Measurements from ENCODE around the gene ZNF823. TPM values are rescaled to one million over a fixed set of nuclear protein-coding genes. Genes with fewer than 3 reads are reported as not detected.

Gene ZNF823
- total and polyA plus RNA-seq, 2 of the 13 experiments (the other 11 are each of a cell fraction or from before 2014, with no cell fraction given), result 5.7 to 11.7 TPM

DNA sequence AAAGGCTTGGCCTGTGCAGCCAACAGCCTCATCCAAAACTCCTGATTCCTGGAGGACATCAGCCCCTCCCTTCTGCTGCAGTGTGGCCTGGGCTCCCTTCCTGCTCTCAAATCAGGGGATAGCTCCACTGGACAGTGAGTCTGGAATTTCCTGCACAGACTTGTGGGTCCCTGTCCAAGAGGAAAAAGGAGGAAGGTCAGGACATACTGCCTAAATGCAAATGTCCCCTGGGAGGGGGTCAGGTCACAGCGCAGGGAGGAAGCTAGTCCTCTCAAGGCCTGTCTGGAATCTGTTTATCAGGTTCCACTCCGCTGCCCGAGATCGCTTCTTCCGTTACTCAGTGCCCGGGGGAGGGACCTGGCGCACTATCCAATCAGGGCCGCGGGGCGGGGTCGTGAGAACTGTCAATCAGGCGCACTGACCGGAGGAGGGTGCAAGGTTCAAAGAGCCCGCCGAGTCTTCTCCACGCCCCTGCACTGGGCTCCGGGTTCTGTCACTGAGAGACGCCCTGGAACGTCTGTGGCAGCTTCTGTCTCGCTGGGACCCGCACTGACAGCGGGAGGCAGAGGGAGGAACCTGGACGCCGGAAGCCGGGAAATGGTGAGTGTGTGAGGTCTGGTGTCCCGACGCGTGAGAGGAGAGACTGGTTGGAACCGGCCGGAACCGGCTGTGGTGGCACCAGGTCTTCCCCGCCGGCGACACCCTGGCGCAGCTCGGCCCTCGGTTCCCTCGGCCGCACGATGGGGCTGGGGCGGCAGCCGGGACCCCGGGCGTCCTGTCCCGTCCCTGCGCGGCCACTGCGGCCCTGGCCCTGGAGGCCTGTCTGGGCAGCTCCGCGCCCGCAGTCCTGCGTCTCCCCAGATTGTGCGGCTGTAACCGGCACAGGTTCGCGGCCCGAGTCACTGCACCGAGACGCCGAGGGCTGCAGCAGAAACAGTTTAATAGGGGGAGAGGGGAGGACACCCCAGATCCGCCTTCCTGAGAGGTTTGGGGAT, 28.1 kb upstream of the ZNF823 start, which contains the start of gene ZNF441 (continued):
- TF ChIP-seq, protein P1, sequence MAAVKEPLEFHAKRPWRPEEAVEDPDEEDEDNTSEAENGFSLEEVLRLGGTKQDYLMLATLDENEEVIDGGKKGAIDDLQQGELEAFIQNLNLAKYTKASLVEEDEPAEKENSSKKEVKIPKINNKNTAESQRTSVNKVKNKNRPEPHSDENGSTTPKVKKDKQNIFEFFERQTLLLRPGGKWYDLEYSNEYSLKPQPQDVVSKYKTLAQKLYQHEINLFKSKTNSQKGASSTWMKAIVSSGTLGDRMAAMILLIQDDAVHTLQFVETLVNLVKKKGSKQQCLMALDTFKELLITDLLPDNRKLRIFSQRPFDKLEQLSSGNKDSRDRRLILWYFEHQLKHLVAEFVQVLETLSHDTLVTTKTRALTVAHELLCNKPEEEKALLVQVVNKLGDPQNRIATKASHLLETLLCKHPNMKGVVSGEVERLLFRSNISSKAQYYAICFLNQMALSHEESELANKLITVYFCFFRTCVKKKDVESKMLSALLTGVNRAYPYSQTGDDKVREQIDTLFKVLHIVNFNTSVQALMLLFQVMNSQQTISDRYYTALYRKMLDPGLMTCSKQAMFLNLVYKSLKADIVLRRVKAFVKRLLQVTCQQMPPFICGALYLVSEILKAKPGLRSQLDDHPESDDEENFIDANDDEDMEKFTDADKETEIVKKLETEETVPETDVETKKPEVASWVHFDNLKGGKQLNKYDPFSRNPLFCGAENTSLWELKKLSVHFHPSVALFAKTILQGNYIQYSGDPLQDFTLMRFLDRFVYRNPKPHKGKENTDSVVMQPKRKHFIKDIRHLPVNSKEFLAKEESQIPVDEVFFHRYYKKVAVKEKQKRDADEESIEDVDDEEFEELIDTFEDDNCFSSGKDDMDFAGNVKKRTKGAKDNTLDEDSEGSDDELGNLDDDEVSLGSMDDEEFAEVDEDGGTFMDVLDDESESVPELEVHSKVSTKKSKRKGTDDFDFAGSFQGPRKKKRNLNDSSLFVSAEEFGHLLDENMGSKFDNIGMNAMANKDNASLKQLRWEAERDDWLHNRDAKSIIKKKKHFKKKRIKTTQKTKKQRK (IDR thresholded peaks at IDR 0.05; ENCODE audit: low read length), result no peak
- TF ChIP-seq PPARG (CRISPR knock-in tag; conservative IDR thresholded peaks at IDR 0.05) (no peak), JDP2 (CRISPR knock-in tag; IDR thresholded peaks at IDR 0.05; ENCODE audit: borderline replicate concordance) (no peak), SAFB2 (CRISPR knock-in tag; IDR thresholded peaks at IDR 0.05; ENCODE audit: borderline replicate concordance, low read depth) (0 out of 2 replicates have a peak, but pooled peaks have one; percentile 92), ZNF547 (CRISPR knock-in tag; IDR thresholded peaks at IDR 0.05) (peak; percentile 66; the same call in 1 of the 2 replicates), ATF7-NPFF (CRISPR knock-in tag; IDR thresholded peaks at IDR 0.05; ENCODE audit: low read depth) (no peak; the same call in 1 of the 2 replicates), MIER3 (CRISPR knock-in tag; IDR thresholded peaks at IDR 0.05; ENCODE audit: borderline replicate concordance) (peak; percentile 35; the same call in 1 of the 2 replicates), ZNF775 (CRISPR knock-in tag; IDR thresholded peaks at IDR 0.05; ENCODE audit: borderline replicate concordance) (no peak), ZNF563 (CRISPR knock-in tag; IDR thresholded peaks at IDR 0.05) (peak; percentile 36; the same call in 1 of the 2 replicates)
- TF ChIP-seq, protein P2, sequence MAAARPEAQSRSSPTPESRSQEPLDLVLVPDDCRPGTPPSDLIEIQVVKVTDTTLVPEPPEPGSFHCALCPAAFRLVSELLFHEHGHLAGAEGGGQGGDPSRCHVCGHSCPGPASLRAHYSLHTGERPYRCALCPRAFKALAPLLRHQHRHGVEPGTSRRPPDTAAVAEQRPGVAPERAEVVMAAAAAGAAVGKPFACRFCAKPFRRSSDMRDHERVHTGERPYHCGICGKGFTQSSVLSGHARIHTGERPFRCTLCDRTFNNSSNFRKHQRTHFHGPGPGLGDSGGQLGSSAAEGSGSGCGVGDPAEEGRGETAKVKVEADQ (CRISPR knock-in tag; IDR thresholded peaks at IDR 0.05; ENCODE audit: borderline replicate concordance), result peak; percentile 45; the same call in 1 of the 2 replicates
- TF ChIP-seq, protein P3, sequence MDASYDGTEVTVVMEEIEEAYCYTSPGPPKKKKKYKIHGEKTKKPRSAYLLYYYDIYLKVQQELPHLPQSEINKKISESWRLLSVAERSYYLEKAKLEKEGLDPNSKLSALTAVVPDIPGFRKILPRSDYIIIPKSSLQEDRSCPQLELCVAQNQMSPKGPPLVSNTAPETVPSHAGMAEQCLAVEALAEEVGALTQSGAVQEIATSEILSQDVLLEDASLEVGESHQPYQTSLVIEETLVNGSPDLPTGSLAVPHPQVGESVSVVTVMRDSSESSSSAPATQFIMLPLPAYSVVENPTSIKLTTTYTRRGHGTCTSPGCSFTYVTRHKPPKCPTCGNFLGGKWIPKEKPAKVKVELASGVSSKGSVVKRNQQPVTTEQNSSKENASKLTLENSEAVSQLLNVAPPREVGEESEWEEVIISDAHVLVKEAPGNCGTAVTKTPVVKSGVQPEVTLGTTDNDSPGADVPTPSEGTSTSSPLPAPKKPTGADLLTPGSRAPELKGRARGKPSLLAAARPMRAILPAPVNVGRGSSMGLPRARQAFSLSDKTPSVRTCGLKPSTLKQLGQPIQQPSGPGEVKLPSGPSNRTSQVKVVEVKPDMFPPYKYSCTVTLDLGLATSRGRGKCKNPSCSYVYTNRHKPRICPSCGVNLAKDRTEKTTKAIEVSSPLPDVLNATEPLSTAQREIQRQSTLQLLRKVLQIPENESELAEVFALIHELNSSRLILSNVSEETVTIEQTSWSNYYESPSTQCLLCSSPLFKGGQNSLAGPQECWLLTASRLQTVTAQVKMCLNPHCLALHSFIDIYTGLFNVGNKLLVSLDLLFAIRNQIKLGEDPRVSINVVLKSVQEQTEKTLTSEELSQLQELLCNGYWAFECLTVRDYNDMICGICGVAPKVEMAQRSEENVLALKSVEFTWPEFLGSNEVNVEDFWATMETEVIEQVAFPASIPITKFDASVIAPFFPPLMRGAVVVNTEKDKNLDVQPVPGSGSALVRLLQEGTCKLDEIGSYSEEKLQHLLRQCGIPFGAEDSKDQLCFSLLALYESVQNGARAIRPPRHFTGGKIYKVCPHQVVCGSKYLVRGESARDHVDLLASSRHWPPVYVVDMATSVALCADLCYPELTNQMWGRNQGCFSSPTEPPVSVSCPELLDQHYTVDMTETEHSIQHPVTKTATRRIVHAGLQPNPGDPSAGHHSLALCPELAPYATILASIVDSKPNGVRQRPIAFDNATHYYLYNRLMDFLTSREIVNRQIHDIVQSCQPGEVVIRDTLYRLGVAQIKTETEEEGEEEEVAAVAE (CRISPR knock-in tag; IDR thresholded peaks at IDR 0.05; ENCODE audit: borderline replicate concordance), result no peak
- TF ChIP-seq, protein P4, sequence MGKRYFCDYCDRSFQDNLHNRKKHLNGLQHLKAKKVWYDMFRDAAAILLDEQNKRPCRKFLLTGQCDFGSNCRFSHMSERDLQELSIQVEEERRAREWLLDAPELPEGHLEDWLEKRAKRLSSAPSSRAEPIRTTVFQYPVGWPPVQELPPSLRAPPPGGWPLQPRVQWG (CRISPR knock-in tag; IDR thresholded peaks at IDR 0.05; ENCODE audit: borderline replicate concordance, low read depth), result no peak
- TF ChIP-seq, protein P5, sequence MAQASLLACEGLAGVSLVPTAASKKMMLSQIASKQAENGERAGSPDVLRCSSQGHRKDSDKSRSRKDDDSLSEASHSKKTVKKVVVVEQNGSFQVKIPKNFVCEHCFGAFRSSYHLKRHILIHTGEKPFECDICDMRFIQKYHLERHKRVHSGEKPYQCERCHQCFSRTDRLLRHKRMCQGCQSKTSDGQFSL (CRISPR knock-in tag; IDR thresholded peaks at IDR 0.05), result no peak
- TF ChIP-seq, protein P6, sequence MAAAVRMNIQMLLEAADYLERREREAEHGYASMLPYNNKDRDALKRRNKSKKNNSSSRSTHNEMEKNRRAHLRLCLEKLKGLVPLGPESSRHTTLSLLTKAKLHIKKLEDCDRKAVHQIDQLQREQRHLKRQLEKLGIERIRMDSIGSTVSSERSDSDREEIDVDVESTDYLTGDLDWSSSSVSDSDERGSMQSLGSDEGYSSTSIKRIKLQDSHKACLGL (CRISPR knock-in tag; IDR thresholded peaks at IDR 0.05), result peak; percentile 87; the same call in 1 of the 2 replicates
- TF ChIP-seq, protein P7, sequence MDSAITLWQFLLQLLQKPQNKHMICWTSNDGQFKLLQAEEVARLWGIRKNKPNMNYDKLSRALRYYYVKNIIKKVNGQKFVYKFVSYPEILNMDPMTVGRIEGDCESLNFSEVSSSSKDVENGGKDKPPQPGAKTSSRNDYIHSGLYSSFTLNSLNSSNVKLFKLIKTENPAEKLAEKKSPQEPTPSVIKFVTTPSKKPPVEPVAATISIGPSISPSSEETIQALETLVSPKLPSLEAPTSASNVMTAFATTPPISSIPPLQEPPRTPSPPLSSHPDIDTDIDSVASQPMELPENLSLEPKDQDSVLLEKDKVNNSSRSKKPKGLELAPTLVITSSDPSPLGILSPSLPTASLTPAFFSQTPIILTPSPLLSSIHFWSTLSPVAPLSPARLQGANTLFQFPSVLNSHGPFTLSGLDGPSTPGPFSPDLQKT (CRISPR knock-in tag; IDR thresholded peaks at IDR 0.05; ENCODE audit: borderline replicate concordance), result no peak
